ENCODE measurements around the gene MOB1B. TPM values are rescaled to one million over a fixed set of nuclear protein-coding genes. Genes with fewer than 3 reads are reported as not detected.
"Not testable (repeated sequence)": the region's sequence is repeated elsewhere in the genome, so short reads cannot be mapped to it uniquely, and the experiment has no call there.

Gene MOB1B
- total RNA-seq, 1 donor from 2014 or later, result 59.6 TPM

DNA sequence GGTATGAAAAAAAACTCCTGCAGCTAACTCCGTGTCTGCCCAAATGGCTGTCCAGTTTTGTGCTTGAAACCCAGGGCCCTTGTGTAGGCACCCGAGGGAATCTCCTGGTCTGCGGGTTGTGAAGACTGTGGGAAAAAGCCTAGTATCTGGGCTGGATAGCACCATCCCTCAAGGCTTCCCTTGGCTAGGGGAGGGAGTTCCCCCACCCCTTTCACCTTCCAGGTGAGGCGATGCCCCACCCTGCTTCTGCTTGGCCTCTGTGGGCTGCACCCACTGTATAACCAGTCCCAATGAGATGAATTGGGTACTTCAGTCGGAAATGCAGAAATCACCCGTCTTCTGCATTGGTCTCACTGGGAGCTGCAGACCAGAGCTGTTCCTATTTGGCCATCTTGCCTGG is 102.9 kb downstream of the MOB1B start:
- not testable (repeated sequence) for DNase-seq (ENCODE audit: low read depth)

DNA sequence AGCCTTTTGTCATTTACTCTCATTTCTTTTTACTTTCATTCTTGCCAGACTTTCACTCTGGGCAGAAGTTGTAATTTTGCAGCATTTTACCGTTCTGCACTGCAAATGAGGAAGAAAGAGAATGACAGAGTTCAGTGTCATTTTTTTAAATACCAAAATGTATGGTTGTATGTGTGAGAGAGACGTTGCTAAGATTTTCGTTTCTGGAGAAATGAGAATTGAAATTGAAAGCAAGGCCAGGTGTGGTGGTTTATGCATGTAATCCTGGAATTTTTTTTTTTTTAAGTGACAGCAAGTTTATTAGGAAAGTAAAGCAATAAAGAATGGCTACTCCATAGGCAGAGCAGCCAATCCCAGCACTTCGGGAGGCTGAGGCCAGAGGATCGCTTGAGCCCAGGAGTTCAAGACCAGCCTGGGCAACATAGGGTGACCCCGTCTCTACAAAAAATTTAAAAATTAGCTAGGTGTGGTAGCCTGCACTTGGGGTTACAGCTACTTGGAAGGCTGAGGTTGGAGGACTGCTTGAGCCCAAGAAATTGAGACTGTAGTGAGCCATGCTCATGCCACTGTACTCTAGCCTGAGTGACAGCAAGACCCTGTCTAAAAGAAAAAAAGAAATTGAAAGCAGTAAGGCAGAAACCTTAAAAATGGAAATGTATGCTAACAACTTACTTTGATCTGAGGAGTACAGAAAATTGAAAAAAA is 104.2 kb downstream of the MOB1B start:
- DNase-seq (ENCODE audit: low read depth), result no peak

DNA sequence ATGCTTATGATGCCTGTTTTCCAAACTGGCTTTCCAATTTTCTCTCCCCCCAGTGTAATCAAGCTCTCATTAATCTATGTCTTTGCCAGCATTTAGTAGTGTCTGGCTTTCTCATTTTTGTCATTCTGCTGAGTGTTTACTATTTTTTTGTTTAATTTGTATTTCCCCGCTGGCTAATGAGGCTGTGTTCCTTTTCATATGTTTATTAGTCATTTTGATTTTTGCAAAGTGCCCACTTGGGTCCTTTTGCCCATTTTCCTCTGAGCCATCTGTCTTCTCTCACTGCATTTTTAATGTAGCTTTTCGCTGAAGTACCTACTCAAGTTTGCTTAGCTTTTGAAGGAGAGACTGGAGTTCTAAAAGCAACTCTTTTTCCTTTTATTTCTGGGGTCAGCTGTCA is 106.0 kb downstream of the MOB1B start:
- no peak for DNase-seq (ENCODE audit: low read depth)

DNA sequence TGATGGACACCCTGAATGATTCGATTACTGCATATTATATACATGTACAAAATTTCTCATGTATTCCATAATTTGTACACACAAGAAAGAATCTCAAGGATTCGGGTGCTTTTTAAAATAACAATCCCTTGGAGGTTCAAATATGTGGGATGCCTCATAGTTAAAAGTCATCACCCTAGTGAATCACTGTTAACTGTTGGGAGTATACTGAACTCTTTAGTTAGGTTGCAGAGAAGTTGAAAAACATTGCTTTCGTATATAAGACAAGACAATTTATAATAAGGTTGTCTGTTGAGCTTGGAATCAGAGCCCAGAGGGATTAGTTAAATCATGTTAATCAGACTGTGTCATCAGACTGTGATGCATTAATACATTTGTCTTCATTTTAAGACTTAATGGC is 106.9 kb downstream of the MOB1B start:
- no peak for DNase-seq (ENCODE audit: low read depth)

DNA sequence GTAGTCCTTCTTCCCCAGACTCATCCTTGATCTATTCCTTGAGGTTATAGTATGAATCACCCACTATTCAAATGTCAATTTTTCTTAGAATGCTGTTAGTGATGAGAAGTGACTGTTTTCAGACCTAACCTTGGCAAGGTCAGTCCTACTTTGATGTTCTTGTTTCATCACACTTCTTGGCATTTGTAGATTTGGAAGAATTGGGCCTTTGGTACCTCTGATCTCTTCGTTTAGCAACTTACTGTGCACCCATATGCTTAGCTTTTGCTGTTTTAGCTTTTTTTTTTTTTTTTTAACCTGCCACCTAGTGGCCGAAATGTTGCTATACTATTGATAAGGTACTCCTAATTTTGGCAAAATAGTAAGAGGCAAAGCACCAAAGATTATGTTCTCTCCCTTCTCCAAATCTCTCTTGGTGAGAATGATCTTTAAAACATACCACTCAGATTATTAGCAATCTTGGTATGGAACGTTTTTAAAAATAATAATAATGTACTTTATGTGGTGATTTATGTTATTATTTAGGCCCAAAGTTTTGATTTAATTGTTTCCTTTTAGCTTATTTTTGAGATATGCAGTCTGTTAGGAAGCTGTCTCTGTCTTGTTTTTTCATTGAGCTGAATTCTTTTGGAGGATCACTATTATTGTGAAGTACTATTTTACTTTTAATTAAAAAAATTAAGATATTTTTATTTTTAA is 107.9 kb downstream of the MOB1B start:
- DNase-seq (ENCODE audit: low read depth), result peak; percentile 58

DNA sequence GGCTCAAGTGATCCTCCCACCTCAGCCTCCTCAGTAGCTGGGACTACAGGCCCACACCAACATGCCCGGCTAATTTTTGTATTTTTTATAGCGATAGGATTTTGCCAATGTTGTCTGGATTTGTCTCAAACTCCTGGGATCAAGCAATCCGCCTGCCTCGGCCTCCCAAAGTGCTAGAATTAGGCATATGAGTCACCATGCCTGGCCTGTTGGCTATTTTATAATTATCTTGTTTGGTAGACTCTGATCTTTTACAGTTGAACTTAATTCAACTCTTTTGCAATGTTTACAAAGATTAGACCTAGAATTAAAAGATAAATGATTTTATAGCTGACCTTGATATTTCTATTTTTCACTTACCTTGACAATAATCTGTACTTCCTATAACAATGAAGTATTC is 109.3 kb downstream of the MOB1B start:
- peak; percentile 30 for DNase-seq (ENCODE audit: low read depth)

DNA sequence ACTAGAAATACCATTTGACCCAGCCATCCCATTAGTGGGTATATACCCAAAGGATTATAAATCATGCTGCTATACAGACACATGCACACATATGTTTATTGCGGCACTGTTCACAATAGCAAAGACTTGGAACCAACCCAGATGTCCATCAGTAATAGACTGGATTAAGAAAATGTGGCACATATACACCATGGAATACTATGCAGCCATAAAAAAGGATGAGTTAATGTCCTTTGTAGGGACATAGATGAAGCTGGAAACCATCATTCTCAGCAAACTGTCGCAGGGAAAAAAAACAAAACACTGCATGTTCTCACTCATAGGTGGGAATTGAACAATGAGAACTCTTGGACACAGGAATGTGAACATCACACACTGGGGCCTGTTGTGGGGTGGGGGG is 115.2 kb downstream of the MOB1B start:
- not testable (repeated sequence) for DNase-seq (ENCODE audit: low read depth)

DNA sequence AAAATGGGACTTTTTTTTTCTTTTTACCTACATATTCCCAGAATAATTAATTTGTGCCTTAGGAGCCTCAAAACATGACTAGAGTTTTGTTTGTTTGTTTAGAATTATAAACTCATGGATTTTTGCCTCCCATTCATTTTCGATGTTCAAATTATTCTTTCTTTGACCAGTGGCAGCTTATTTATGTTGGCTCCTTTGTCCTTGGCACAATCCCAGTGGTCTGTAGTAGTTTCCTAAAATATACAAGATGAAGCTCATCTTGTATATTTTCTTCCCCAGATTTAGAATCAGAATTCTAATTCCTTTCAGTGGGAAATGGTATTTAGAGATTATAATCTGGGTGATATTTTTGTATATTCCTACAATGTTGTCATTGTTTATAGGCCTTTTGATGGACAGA is 118.4 kb downstream of the MOB1B start:
- DNase-seq (ENCODE audit: low read depth), result peak; percentile 8

DNA sequence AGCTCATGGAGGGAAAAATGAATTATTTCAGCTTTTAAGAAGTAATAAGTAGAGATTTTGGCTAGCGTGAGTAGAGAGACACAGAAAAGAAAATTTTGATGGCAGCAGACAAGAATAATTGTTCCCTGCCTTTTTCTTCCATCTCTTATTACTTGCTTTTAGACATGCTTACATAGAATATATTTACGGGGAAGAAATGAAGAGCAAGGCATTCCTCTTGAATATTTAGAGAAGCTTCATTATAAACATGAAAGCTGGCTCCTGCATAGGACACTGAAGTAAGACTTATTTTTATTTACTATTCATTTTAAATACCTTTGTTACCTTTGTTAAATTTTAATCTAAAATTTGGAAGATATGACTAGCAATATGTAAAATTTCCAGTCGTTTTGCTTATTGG is 123.5 kb downstream of the MOB1B start:
- no peak for DNase-seq (ENCODE audit: low read depth)

DNA sequence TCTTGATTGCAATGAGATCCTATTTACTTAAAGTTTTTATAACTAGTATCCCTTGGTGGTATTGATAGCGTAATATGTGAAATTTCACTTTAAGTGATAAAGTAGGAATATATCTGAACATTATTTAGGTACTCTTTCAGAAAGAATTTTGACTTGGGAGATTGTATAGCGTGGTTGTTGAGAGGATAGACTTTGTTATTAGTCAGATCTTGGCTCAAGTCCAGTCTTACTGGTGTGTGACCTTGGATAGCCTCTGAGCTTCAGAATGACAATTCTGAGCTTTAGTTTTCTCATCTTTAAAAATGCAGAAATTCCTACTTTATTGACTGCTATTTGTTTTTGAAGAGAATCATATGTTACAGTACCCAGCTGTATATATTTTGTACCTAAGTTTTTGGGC is 123.9 kb downstream of the MOB1B start:
- DNase-seq (ENCODE audit: low read depth), result peak; percentile 88

DNA sequence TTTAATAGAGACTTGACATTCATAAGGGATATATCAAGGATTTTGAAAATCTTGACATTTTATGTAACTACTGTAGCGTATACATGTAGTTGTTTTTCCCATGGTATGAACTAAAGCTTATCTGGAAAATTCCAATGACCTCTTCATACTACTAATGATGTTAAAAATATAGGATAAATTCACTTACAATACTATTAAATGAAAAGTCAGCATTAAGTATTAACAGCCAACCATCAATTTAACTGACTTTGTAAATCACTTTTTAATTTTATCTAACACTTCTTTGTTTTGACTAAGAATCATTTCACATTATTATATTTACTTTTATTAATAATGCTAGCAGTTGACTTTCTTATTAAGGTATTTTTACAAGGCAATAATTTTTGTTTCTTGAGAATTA is 125.4 kb downstream of the MOB1B start:
- DNase-seq (ENCODE audit: low read depth), result no peak

DNA sequence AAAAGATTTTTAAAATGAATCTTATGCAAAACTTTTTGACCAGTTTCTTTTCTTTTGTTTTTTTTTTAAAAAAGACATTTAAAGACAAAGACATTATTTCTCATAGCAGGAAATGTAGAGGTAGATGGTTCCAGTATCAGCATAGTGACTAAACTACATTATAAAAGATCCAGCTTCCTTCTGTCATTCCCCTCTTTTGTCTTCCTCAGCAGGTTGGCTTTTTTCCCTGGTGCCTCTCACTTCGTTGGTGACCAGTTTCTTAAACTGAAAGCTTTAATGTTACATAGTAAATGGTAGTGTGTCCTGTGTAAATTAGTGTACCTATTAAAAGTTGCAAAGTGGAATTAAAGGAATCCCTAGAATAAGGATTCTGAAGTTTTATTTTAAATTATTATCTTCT is 127.3 kb downstream of the MOB1B start:
- no peak for DNase-seq (ENCODE audit: low read depth)

DNA sequence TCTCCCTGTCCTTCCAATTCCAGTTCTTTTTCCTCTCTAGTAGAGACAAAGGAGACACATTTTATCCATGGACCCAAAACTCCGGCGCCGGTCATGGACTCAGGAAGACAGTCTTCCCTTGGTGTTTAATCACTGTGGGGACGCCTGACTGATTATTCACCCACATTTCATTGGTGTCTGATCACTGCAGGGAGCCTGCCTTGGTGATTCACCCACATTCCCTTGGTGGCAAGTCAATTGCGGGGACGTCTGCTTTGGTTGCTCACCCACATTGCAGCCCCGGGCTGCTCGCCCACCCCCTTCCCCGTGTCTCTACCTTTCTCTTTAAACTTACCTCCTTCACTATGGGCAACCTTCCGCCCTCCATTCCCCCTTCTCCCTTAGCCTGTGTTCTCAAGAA is 129.9 kb downstream of the MOB1B start:
- DNase-seq (ENCODE audit: low read depth), result peak; percentile 68

Other genes starting within 250 kb of the MOB1B start
- gene JCHAIN, start 235.9 kb upstream of the MOB1B start, total RNA-seq, result 4.0 and 12.5 TPM in 2 replicates
- gene UTP3, start 213.8 kb upstream of the MOB1B start, total RNA-seq, result 23.7 and 25.7 TPM in 2 replicates
- 63.6 and 67.2 TPM in 2 replicates for gene RUFY3, start 180.4 kb upstream of the MOB1B start, total RNA-seq
- 194 and 204 TPM in 2 replicates for gene GRSF1, start 62.5 kb upstream of the MOB1B start, total RNA-seq
- 19.0 and 27.2 TPM in 2 replicates for gene DCK, start 91.3 kb downstream of the MOB1B start, total RNA-seq

Measured in myocyte (in vitro differentiated cells).